Stimulated activated CD4-positive, alpha-beta T cell treated with anti-CD3 and anti-CD28 coated beads, Interleukin-4, amount 100 ng/mL, for 48 hours (primary cell): ENCODE measurements around the gene NETO2.
"Not testable (repeated sequence)": the region's sequence is repeated elsewhere in the genome, so short reads cannot be mapped to it uniquely, and the experiment has no call there.

Experiments used
- DNase-seq, 2 donors: peaks; one replicate each; pipeline ENCODE4 v3.0.0-alpha.2; 2020; ENCODE audit warnings: low read depth in 2 of 2

The NETO2 gene

DNA sequence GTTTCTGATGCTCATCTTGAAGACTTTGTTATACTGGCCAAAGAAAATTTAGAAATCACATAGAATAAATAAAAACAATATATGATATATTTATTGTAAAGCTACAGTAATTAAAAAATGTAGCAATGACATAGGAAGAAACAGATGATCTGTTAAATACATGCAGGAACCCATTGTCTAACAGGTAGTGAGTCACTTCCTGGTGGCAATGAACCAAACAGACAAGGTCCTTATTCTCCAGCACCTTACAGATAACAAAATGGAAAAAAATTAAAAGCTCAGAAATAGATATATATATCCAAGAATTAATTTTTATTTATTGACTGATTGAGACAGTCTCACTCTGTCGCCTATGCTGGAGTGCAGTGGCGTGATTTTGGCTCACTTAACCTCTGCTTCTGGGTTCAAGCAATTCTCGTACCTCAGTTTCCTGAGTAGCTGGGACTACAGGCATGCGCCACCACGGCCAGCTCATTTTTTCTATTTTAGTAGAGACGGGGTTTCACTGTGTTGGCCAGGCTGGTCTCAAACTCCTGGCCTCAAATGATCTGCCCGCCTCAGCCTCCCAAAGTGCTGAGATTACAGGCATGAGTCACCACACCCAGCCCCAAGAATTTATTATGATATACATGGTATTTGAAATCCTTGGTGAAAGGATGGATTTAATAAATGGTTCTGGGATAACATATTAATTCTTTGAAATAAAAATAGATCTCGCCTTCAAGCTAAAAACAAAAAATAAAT lies 7.5 kb downstream of the NETO2 start:
- no peak for DNase-seq

DNA sequence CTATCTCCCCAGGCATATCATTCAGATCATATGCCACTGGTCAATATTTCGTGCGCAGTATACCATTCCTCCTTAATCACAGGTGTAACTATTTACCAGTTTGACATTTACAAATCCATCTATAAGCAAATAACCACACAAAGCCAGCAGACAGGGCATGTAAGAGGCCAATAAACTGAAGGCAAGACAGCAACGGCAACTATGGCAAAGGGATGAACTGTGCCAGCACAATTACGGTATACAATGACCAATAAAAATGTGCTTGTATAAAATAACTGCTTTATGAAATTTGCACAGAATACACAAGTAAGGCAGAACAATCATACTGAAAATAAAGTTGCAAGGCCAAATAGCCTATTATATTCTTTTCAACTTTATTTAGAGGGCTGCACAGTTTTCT lies 9.2 kb downstream of the NETO2 start:
- DNase-seq, result no peak

DNA sequence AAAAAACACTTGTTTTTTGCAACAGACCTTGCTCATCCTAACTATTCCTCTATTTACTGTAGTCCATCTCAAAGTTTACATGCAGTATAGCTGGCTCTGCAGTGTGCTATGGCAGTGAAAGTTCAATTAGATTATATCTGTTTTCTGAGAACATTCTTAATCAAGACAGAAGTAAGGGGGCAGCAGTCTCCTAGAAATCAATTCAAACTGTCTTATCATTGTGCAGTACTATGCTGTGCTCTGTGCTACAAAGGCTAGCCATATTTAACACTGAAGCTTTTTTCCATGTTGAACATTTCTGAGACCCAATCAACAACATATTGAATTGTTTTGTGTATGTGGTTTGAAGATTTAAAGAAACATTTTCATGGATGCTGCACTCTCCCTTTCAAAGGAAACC lies 11.4 kb downstream of the NETO2 start:
- no peak for DNase-seq

DNA sequence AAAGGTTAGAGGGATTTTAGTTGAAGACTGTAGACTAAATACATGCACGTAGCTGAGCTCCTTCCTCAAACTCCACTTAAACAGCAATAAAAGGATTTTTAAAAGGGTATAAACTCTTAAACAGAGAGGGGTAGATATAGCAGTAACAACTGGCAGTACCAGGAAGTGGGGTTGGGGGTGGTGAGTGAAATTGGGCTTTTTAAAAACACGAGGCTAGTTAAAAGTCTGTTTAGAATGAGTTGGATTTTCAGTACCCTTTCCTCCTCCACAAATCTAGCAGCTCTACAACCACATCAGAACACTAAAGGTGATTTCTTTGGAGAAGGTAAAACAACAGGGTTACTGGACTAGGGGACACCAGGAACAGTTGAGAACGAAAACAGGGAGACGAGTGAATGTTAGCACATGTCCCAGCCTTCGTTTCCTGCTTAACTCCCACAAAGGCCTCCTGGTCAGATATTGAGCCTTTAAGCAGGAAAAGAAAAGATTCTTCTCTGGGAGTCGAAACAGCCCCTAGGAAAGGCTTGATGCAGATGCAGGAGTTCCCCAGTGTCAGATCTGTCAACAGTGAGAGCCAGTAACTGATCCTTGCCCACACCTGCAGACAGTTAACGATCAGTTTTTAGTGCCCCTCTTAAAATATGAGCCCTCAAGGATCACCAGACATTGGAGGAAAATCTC lies 13.8 kb downstream of the NETO2 start:
- DNase-seq, result no peak

DNA sequence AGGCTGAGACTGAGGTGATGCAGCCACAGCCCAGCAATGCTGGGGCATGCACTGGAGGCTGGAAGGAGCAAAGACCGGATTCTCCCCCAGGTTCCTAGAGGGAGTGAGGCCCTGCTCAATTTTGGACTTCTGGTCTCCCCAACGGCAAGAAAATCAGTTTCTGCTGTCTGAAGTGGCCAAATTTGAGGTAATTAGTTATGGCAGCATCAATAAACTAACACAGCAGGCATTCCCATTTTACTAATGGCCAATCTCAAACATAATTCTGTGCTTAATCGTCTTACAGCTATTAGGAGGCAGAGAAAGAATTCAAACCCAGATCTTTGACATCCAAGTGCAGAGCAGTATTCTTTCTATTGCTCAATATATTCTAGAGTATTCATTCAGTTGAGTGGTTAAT lies 16.2 kb downstream of the NETO2 start:
- no peak for DNase-seq

DNA sequence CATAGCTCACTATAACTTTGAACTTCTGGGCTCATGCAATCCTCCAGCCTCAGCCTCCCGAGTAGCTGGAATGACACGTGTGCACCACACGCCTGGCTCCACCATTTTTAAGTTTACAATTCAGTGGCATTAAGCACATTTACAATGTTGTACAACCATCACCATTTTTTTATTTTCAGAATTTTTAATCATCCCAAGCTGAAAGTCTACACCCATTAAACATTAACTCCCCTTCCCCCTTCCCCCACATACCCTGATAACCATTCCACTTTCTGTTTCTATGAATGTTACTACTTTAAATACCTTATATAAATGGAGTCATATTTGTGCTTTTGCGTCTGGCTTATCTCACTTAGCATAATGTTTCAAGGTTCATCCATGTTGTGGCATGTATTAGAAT lies 18.0 kb downstream of the NETO2 start:
- DNase-seq, result no peak

DNA sequence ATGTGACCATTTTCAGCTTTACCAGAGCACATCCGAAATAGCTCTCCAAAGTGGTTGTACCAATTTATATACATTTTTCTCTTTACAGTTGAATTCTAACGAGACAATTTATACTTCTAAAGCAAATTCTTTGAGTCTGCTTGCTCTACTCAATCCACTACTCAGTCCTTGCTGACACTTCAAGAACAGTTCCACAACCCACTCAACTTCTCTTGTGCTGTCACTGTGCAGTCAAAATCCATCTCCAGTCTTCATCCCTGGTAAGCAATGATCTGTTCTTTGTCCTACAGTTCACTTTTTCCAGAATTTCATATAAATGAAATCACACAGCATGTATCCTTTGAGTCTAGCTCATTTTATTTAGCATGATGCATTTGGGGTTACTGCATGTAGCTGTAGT lies 30.6 kb downstream of the NETO2 start:
- DNase-seq, result no peak

DNA sequence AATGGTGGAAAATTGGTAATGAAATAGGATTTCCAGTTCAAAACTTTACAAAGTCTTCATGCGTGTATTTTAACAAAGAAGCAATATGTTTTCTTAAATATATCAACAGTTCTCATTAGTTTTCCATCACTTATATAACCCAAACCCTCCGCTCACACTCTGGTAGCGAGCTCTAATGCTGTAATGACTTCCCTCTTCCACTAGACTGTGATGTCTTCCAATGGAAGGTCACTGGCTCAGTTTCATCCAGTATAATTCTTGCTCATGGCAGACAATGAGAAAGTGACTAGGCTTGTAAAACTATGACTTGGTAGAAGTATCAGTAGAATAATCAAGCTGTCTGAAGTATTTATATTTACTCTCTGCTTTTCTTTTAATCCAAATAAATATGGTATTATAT lies 32.8 kb downstream of the NETO2 start:
- no peak for DNase-seq

DNA sequence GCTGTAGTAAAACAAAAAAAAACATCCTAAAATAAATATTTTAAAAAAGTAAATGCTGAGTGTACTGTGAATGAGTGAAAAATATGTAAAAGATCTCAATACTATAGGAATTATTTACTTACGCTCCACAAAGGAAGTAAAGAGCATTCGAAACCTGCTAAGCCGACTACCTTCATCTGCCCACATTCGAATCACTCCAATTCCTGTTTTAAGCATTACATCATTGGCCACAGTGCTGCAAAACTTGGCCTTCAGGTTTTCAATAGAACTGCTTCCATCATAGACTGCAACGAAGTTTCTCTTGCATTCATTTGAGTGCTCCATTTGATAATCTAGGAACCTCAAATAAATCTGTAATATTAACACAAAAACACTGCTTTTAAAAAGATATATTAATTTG lies 34.4 kb downstream of the NETO2 start:
- no peak for DNase-seq

DNA sequence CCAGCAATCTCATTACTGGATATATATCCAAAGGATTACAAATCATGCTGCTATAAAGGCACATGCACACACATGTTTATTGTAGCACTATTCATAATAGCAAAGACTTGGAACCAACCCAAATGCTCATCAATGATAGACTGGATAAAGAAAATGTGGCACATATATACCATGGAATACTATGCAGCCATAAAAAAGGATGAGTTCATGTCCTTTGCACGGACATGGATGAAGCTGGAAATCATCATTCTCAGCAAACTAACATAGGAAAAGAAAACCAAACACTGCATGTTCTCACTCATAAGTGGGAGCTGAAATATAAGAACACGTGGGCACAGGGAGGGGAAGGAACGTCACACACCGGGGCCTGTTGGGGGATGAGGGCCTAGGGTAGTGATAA lies 40.8 kb downstream of the NETO2 start:
- not testable (repeated sequence) for DNase-seq

DNA sequence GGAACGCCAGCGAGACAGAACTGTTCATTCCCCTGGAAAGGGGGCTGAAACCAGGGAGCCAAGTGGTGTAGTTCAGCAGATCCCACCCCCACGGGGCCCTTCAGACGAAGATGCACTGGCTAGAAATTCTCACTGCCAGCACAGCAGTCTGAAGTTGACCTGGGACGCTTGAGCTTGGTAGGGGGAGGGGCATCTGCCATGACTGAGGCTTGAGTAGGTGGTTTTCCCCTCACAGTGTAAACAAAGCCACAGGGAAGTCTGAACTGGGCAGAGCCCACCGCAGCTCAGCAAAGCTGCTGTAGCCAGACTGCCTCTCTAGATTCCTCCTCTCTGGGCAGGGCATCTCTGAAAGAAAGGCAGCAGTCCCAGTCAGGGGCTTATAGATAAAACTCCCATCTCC lies 46.6 kb downstream of the NETO2 start:
- not testable (repeated sequence) for DNase-seq

DNA sequence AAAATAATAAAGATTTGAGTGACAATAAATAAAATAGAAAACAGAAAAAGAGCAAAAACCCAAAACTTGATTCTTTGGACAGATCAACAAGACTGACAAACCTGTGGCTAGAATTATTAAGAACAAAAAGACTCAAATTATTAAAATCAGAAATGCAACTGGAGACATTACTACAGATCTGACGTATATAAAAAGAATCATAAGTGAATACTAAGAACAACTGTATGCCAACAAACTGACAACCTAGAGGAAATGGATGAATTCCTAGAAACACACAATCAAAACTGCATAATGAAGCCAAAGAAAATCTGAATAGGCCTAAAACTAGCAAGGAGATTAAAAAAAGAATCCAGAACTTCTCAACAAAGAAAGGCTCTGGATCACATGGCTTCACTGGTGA lies 47.4 kb downstream of the NETO2 start:
- no peak for DNase-seq

DNA sequence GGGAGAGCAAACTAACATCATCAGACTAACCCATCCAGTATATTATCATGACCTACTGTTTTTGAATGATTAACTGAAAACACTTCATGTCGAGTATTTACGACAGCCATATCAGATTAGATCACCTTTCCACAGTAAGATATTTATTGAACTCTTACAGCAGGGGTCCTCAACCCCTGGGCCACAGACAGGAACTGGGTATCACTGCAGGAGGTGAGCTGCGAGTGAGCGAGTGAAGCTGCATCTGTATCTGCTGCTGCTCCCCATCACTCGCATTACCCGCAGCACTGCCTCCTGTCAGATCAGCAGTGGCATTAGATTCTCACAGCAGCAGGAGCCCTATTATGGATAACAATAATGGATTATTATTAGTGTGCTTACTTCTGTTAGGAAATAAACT lies 59.5 kb downstream of the NETO2 start:
- no peak for DNase-seq

DNA sequence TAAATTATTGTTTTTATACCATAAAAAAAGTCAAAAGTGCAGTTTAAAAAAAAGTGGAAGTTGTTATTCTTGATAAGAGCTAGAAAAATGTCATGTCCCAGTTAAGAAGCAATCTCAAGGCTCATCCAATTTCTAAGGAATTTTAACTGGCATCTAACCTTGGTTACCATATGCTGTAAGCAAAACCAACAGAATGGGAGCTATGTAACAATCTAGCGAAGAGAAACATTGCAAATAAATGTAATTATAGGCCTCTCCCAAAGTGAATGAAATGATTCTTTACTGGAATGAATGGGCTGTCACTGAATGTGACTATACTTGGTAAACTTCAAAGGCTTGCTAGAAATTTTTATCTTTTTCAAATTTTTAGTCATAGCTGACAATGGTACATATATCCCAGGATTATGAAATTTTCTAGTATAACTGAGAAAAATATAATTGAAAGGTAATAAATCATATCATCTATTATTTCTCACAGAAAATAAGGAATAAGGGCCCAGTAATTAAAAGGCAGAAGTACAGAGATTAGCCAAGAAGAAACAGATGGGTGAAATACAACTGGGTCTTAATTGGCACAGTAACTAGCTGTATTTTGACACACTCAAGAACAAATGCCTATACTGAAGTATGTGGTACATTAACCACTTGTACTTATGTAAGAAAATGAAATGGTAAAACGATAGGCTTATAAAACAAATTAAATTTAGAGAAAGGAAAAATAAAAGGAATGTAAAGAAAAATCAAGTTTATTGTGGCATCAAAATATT lies 61.5 kb downstream of the NETO2 start:
- DNase-seq, result no peak

DNA sequence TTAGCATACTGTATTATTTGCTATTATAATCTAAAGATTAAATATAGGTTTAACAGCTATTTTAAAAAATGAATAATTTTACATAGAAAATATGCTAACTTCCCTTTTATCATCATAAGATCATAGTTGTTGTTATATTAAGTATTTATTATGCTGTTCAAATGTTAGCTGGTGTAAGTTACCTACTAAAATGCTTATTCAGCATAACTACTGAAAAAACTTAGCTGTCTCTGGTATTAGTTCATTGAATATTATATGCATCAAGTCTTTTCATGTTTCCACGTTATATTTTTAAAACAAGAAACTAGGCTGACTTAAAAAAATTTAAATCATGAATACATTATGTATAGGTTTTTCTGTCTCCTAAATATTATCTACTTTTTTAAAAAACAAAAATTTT lies 62.6 kb downstream of the NETO2 start:
- no peak for DNase-seq

DNA sequence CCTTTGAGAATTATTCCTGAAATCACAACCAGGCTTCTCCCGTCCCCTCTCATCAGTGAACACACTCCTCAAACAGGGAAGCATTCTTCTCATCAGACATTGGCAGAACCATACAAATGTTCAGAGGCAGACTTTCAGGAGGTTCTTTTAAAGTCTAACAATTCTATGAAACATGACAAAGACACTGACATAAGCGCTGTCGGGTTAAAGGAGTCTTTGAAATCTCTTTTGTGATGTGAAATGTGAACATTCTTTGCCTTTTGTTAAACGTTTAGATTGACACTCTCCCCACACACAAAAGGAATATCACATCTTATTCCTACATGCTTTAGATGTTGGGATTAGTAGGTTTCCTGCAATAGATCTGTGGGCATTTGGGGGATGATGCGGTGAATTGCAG lies 63.9 kb downstream of the NETO2 start:
- DNase-seq, result no peak

DNA sequence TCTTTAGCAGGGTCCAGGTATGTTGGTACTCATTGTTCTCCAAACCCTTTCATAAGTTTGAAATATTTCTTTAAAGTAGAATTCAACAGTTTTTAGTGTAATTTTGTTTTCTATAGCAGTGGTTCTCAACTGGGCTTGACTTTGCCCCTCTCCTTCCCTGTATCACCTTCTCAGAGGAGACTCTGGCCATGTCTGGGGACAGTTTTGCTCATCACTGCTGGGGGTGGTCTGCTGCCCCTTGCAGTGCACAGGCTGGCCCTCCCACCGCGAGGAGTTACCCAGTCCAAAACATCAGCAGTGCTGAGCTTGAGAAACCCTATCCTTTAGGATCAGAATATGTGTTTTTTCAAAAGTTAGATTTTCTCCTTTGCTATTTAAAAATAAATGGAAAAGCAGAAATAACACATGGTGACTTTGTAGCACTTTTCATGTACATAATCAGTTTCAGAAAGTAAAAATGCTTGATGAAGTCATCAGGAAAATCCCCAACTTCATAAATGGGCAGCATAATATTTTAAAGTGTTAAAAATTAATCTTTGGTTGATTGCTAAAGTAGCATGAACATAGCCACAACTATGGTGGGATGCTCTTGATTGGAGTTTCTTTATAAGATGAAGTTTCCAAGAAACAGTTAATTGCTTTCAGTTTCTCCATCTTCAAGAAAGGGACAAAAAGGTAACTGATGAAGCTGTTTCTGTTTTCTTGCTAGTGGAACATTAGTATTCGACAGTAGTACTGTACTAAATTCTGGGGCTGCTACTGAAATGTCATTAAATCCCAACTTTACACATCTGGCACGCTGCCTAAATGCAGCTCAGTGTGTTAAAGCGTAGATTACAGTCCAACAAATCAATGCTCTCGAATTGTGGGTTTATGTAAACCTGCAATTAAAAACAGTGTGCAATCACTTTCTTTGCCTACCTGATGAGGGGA lies 70.3 kb downstream of the NETO2 start:
- no peak for DNase-seq

DNA sequence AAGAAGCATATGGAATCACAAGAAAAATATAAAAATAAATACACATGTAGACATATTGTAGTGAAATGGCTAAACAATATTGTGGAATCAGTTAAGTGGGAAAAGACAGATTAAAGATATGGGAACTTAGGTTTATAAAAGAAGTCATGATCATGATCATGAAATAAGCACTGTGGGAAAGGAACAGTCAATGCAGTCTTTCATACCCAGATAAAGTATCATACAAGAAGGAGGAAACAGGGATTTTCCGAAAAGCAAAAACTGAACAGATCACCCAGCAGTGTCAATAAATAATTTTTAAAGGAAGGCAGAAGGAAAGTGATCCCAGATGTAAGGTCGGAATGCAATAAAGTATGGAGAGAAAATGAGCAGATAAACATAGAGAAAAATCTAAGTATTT lies 71.6 kb downstream of the NETO2 start:
- no peak for DNase-seq

DNA sequence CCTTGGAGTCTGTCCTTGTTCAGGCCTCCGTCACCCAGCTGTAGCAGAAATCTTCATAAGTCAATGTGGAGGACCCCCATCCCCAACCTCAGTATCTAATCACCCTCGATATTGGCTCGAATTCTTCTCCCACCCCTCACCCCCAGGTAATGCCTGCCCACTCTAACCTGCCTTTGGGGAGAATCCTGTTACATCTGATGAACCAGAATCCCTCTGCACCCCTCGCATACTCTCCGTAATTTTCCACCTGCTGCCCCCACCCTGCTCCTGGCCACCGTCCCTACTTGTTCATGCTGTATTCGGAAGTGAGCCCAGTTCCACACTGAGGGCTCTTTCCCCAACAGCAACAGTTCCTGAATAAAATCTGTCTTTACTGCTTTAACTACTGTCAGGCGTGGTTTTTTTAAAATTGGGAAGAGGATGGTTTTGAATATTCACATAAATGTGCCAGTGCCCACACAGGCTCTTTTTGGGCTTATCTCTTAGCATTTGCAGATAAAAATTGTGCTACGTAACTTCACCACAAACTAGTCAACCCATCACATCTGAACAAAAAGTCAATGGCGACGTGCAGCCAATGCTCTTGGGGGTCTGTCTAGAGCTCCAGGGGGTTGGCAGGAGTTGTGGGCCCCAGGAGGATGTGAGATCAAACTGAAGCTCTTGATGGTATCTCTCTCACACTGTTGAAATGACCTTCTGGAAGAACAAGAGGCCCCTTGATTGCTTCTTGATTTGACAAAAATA lies 73.7 kb downstream of the NETO2 start:
- DNase-seq, result no peak

DNA sequence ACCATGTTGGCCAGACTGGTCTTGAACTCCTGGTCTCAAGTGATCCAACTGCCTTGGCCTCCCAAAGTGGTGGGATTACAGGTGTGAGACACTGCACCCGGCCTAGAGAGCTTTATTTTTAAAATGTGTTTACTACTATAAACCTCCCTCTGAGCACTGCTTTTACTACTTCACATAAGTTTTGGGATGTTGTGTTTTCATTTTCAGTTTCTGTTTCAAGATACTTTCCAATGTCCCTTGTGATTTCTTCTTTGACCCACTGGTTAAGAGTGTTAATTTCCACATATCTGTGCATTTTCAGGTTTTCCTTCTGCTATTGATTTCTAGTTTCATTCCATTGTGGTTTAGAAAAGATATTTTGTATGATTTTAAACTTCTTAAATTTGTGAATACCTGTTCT lies 74.4 kb downstream of the NETO2 start:
- DNase-seq, result no peak

DNA sequence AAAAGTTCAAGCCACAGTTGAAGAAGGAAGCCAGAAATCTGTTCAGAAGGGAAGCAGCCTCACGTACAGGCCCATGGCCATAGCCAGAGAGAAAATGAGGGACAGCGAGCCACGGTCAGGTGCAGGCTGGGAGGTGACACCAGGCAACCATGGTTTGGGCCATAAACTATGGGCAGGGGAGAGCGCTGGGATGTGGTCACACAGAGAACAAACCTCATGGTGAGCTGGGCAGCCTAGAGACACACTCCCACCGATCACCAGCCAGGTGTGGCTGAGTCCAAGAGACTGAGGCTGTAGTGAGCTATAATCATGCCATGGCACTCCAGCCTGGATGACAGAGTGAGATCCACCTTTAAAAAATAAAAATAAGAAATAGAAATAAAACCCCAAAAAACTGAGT lies 76.5 kb downstream of the NETO2 start:
- no peak for DNase-seq
